ENCODE results near the gene HTR2C. TPM values are rescaled to one million over a fixed set of nuclear protein-coding genes. Genes with fewer than 3 reads are reported as not detected.

Gene HTR2C
- total RNA-seq, 4 donors from 2014 or later = 15.7 TPM; not detected in 3

DNA sequence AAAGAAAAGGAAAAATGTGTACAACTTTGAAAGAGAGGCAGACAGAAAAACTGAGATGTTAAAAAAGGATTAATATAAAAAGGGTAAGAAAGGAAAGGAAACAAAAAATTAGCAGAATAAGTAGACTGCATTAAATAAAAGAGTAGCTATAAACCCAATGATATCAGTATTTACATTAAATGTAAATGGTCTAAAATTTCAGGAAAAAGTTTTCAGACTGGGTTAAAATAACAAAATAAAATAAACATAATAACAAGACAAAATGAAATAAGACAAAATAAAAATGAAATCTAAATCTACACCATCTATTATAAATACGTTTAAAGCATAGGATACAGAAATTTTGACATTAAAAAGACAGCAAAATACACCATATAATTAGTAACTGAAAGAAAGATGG, 199.0 kb downstream of the HTR2C start:
- TF ChIP-seq POLR2A (IDR thresholded peaks at IDR 0.05) = no peak
- TF ChIP-seq, protein P1, sequence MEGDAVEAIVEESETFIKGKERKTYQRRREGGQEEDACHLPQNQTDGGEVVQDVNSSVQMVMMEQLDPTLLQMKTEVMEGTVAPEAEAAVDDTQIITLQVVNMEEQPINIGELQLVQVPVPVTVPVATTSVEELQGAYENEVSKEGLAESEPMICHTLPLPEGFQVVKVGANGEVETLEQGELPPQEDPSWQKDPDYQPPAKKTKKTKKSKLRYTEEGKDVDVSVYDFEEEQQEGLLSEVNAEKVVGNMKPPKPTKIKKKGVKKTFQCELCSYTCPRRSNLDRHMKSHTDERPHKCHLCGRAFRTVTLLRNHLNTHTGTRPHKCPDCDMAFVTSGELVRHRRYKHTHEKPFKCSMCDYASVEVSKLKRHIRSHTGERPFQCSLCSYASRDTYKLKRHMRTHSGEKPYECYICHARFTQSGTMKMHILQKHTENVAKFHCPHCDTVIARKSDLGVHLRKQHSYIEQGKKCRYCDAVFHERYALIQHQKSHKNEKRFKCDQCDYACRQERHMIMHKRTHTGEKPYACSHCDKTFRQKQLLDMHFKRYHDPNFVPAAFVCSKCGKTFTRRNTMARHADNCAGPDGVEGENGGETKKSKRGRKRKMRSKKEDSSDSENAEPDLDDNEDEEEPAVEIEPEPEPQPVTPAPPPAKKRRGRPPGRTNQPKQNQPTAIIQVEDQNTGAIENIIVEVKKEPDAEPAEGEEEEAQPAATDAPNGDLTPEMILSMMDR (IDR thresholded peaks at IDR 0.05) = no peak
- Histone ChIP-seq H3K27me3 (peaks cover 0 to 7% of the 10 kb centered on the region in 2 donors), H3K9me3 (no peaks in the 10 kb centered on the region), H3K27ac (no peak overlapping the region), H3K4me3 (no peak overlapping the region), H3K36me3 (no peaks in the 10 kb centered on the region), H3K4me1 (no peaks in the 10 kb centered on the region)
- DNase-seq = no peak
- intact Hi-C loops (cut with DNase I; ENCODE audit: low total_unique reads) = no loop called here

DNA sequence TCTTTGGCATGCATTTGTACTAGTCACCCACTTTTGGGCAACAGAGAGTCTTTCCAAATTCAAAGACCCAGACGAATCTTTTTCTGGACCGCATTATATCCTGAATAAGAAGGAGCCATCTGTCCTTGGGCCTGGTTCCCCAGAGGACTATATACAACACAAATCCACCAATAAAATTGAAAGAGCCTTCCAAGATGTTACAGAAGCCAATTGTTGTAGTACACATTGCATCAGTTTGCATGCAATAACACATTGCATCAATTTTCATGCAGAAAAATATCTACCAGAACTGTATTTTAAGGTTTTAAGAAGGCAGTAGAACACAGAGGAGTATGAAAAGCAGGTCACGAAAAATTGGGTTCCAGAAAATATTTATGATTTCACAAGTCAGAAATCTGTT, 203.2 kb downstream of the HTR2C start:
- no peak for DNase-seq
- Histone ChIP-seq H3K9me3 (no peaks in the 10 kb centered on the region), H3K36me3 (no peaks in the 10 kb centered on the region), H3K4me3 (no peak overlapping the region), H3K4me1 (no peaks in the 10 kb centered on the region), H3K27me3 (peaks cover 0 to 6% of the 10 kb centered on the region in 2 donors), H3K27ac (no peak overlapping the region)
- intact Hi-C loops (cut with DNase I; ENCODE audit: low total_unique reads) = no loop called here
- TF ChIP-seq POLR2A (IDR thresholded peaks at IDR 0.05) = no peak

- H3K27ac ChIP-seq = no peak overlapping the region
- H3K9me3 ChIP-seq = no peaks in the 10 kb centered on the region
- H3K27me3 ChIP-seq = no peaks in the 10 kb centered on the region
- H3K4me3 ChIP-seq = no peak overlapping the region
- H3K4me1 ChIP-seq = no peaks in the 10 kb centered on the region
- H3K36me3 ChIP-seq = no peaks in the 10 kb centered on the region
- DNase-seq = no peak
- intact Hi-C loops (cut with DNase I; ENCODE audit: low total_unique reads) = no loop called here
- no peak for TF ChIP-seq POLR2A (IDR thresholded peaks at IDR 0.05)
- TF ChIP-seq, protein P1 (IDR thresholded peaks at IDR 0.05) = no peak
Measured at GRCh38 chrX:114797494-114797893, 213.6 kb downstream of the HTR2C start.

- no peak for TF ChIP-seq POLR2A (IDR thresholded peaks at IDR 0.05)
- TF ChIP-seq, protein P1 (IDR thresholded peaks at IDR 0.05) = no peak
- H3K36me3 ChIP-seq = no peaks in the 10 kb centered on the region
- no peaks in the 10 kb centered on the region for H3K9me3 ChIP-seq
- no peaks in the 10 kb centered on the region for H3K4me1 ChIP-seq
- no peaks in the 10 kb centered on the region for H3K27me3 ChIP-seq
- H3K27ac ChIP-seq = no peak overlapping the region
- H3K4me3 ChIP-seq = no peak overlapping the region
- intact Hi-C loops (cut with DNase I; ENCODE audit: low total_unique reads) = no loop called here
- no peak for DNase-seq
Measured at GRCh38 chrX:114798907-114799306, 215.0 kb downstream of the HTR2C start.

- Histone ChIP-seq H3K36me3 (no peaks in the 10 kb centered on the region), H3K9me3 (no peaks in the 10 kb centered on the region), H3K4me3 (no peak overlapping the region), H3K4me1 (no peaks in the 10 kb centered on the region), H3K27me3 (no peaks in the 10 kb centered on the region), H3K27ac (no peak overlapping the region)
- DNase-seq = no peak
- intact Hi-C loops (cut with DNase I; ENCODE audit: low total_unique reads) = no loop called here
- TF ChIP-seq, protein P1 (IDR thresholded peaks at IDR 0.05) = no peak
- no peak for TF ChIP-seq POLR2A (IDR thresholded peaks at IDR 0.05)
Measured at GRCh38 chrX:114800719-114801118, 216.8 kb downstream of the HTR2C start.

DNA sequence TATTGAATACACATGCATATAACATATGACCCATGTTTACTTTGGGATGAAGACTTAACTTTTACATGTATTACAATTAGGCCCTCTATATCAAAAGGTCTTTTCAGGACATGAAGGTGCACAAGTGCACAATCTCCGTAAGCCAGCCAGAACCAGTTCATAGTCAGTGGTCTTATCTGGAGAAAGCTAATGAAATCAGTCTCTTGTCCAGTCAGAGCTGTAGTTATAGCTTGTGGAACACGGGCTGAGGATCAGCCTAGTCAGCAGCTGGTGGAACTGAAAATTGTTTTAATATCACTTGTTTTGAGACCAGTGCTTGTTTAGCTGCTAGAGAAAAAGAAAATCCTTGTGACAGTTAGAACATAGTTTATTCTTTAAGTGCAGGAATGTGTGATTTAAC, 235.6 kb downstream of the HTR2C start:
- TF ChIP-seq POLR2A (IDR thresholded peaks at IDR 0.05) = no peak
- TF ChIP-seq, protein P1 (IDR thresholded peaks at IDR 0.05) = no peak
- H3K36me3 ChIP-seq = no peaks in the 10 kb centered on the region
- no peak overlapping the region for H3K27ac ChIP-seq
- no peak for DNase-seq
- intact Hi-C loops (cut with DNase I; ENCODE audit: low total_unique reads) = no loop called here
- no peak overlapping the region for H3K4me3 ChIP-seq
- no peaks in the 10 kb centered on the region for H3K9me3 ChIP-seq
- H3K27me3 ChIP-seq = no peaks in the 10 kb centered on the region
- no peaks in the 10 kb centered on the region for H3K4me1 ChIP-seq

Measured in uterus (tissue), 4 donors.